SH-SY5Y (cell line): ENCODE results near the gene COL8A1.

Source experiments
- GATA2 ChIP-seq: IDR thresholded peaks from 2 replicates; pipeline ENCODE4 v1.6.1; 2011; ENCODE audit warnings: mild to moderate bottlenecking, low read depth, low read length
- GATA3 ChIP-seq: IDR thresholded peaks from 2 replicates; pipeline ENCODE4 v1.6.1; 2011; ENCODE audit warnings: low read depth, mild to moderate bottlenecking, low read length, moderate library complexity

The COL8A1 gene

GRCh38 chr3:99765042-99765942 lies 126.9 kb downstream of the COL8A1 start:
- no peak for TF ChIP-seq GATA2
- no peak for TF ChIP-seq GATA3

GRCh38 chr3:99767291-99767690 lies 128.9 kb downstream of the COL8A1 start:
- TF ChIP-seq GATA3, result no peak
- TF ChIP-seq GATA2, result no peak

- TF ChIP-seq GATA3 (no peak), GATA2 (no peak)
Observed at GRCh38 chr3:99768126-99768525, 129.7 kb downstream of the COL8A1 start.

GRCh38 chr3:99768808-99769501 lies 130.6 kb downstream of the COL8A1 start:
- TF ChIP-seq GATA2, result no peak
- TF ChIP-seq GATA3, result no peak

- no peak for TF ChIP-seq GATA2
- no peak for TF ChIP-seq GATA3
Observed at GRCh38 chr3:99772171-99772570, 133.8 kb downstream of the COL8A1 start.

GRCh38 chr3:99772671-99773070 lies 134.3 kb downstream of the COL8A1 start:
- no peak for TF ChIP-seq GATA2
- TF ChIP-seq GATA3, result no peak

- TF ChIP-seq GATA3, result no peak
Observed at GRCh38 chr3:99774467-99774866, 136.1 kb downstream of the COL8A1 start.

GRCh38 chr3:99776516-99777209 lies 138.3 kb downstream of the COL8A1 start:
- no peak for TF ChIP-seq GATA2
- TF ChIP-seq GATA3, result no peak

GRCh38 chr3:99777210-99777549 lies 138.8 kb downstream of the COL8A1 start:
- no peak for TF ChIP-seq GATA2
- TF ChIP-seq GATA3, result no peak

GRCh38 chr3:99777708-99778107 lies 139.3 kb downstream of the COL8A1 start:
- TF ChIP-seq GATA3, result no peak
- TF ChIP-seq GATA2, result no peak

GRCh38 chr3:99780749-99781148 lies 142.4 kb downstream of the COL8A1 start:
- TF ChIP-seq GATA3 (no peak), GATA2 (no peak)

- TF ChIP-seq GATA3 (no peak), GATA2 (no peak)
Observed at GRCh38 chr3:99781761-99782160, 143.4 kb downstream of the COL8A1 start.

- TF ChIP-seq GATA3 (no peak), GATA2 (no peak)
Observed at GRCh38 chr3:99783011-99783573, 144.7 kb downstream of the COL8A1 start.
